ENCODE data around the gene MROH8. TPM values are rescaled to one million over a fixed set of nuclear protein-coding genes. Genes with fewer than 3 reads are reported as not detected.

MROH8 gene
- polyA plus RNA-seq, 1 donor from 2014 or later: 3.2 TPM

DNA sequence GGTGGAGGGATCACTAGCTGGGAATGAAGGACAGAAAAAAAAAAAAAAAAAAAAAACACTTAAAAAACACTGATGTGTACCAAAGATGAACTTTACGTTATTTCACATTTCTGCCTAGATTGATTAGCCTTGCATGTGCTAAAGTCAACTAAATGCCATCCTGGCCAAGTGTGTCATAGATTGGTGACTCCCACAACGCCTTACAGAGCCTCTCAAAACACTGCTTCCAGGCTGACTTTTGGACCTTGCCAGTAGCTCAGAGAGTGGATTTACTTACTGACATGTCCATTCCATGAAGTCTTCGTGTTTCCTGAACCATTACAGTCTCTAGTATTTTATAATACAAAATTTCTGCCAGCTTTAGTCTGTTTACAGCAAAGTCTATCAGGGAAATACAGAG lies 124.1 kb downstream of the MROH8 start:
- no peak overlapping the region for H2AFZ ChIP-seq (ENCODE audit: low read depth, low read length)
- no peaks in the 10 kb centered on the region for H3K9me2 ChIP-seq (ENCODE audit: insufficient read depth, low read length)
- TF ChIP-seq EP300 (conservative IDR thresholded peaks at IDR 0.05; ENCODE audit: poor library complexity, severe bottlenecking): no peak
- no peak for TF ChIP-seq MXI1 (conservative IDR thresholded peaks at IDR 0.05; ENCODE audit: poor library complexity, severe bottlenecking)
- no peak for TF ChIP-seq SMC3 (conservative IDR thresholded peaks at IDR 0.05; ENCODE audit: poor library complexity)
- TF ChIP-seq REST (IDR thresholded peaks at IDR 0.05; ENCODE audit: borderline replicate concordance): no peak
- TF ChIP-seq CTCF (IDR thresholded peaks at IDR 0.05; ENCODE audit: poor library complexity, severe bottlenecking): no peak
- TF ChIP-seq POLR2AphosphoS5 (IDR thresholded peaks at IDR 0.05): no peak
- TF ChIP-seq EZH2 (IDR thresholded peaks at IDR 0.05; ENCODE audit: borderline replicate concordance, insufficient read depth, low read length, poor library complexity, severe bottlenecking): no peak
- TF ChIP-seq TAF1 (IDR thresholded peaks at IDR 0.05; ENCODE audit: low read depth): no peak
- TF ChIP-seq RAD21 (conservative IDR thresholded peaks at IDR 0.05): no peak

DNA sequence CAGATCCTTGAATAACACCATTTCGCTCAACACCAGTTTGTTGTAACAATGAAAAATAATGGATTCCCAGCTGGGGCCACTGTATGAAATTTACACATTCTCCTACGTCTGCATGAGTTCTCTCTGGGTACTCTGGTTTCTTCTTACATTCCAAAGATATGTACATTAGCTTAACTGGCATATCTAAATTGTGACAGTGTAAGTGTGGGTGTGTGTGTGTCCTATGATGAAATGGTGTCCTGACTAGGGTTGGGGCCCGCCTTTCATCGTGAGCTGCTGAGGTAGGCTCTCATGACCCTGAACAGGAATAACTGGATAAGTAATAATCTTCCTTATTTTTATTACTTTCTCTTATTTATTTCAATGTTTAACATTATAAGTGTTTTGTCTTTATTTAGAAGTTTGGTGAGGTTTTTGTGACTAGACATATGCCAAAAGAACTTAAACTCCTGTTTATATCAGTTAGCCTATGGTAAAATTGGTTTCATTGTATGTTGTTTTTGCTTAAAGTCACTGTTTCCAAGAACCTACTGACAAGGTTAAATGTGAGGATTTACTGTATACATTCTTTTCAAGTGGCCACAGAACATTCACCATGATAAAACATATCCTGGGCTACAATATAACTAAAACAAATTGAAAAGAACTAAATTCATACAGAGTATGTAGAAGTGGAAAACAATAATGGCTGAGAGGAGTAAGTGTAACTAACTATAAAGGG lies 126.0 kb downstream of the MROH8 start:
- no peak overlapping the region for H3K27ac ChIP-seq (ENCODE audit: low read length)
- no peak overlapping the region for H2AFZ ChIP-seq (ENCODE audit: low read depth, low read length)
- no peaks in the 10 kb centered on the region for H3K9me2 ChIP-seq (ENCODE audit: insufficient read depth, low read length)
- H3F3A ChIP-seq (ENCODE audit: insufficient read depth, low read length, poor library complexity, severe bottlenecking): no peaks in the 10 kb centered on the region
- no peaks in the 10 kb centered on the region for H3K9me3 ChIP-seq (ENCODE audit: low read length)
- no peak overlapping the region for H3K9ac ChIP-seq (ENCODE audit: low read length)
- H3K4me2 ChIP-seq (ENCODE audit: low read length): no peak overlapping the region
- H4K20me1 ChIP-seq (ENCODE audit: insufficient read depth): no peaks in the 10 kb centered on the region
- no peaks in the 10 kb centered on the region for H3K79me2 ChIP-seq (replicated peaks; ENCODE audit: insufficient read depth, low read length)
- no peak overlapping the region for H3K4me3 ChIP-seq (ENCODE audit: low read length)
- peaks cover 5% of the 10 kb centered on the region for H3K36me3 ChIP-seq (ENCODE audit: insufficient read depth, low read length)
- no peaks in the 10 kb centered on the region for H3K27me3 ChIP-seq (ENCODE audit: insufficient read depth, low read depth, low read length)
- TF ChIP-seq RAD21 (conservative IDR thresholded peaks at IDR 0.05) (no peak), REST (IDR thresholded peaks at IDR 0.05; ENCODE audit: borderline replicate concordance) (no peak), EP300 (conservative IDR thresholded peaks at IDR 0.05; ENCODE audit: poor library complexity, severe bottlenecking) (no peak), MXI1 (conservative IDR thresholded peaks at IDR 0.05; ENCODE audit: poor library complexity, severe bottlenecking) (no peak)

More for the DNA sequence above, 124.1 kb downstream of the MROH8 start:
- Histone ChIP-seq H3K4me3 (ENCODE audit: low read length) (no peak overlapping the region), H3F3A (ENCODE audit: insufficient read depth, low read length, poor library complexity, severe bottlenecking) (no peaks in the 10 kb centered on the region), H3K9me3 (ENCODE audit: low read length) (no peaks in the 10 kb centered on the region), H3K27ac (ENCODE audit: low read length) (no peak overlapping the region), H3K27me3 (ENCODE audit: insufficient read depth, low read depth, low read length) (no peaks in the 10 kb centered on the region), H3K36me3 (ENCODE audit: insufficient read depth, low read length) (peaks cover 5% of the 10 kb centered on the region), H4K20me1 (ENCODE audit: insufficient read depth) (no peaks in the 10 kb centered on the region), H3K79me2 (replicated peaks; ENCODE audit: insufficient read depth, low read length) (no peaks in the 10 kb centered on the region), H3K4me2 (ENCODE audit: low read length) (no peak overlapping the region), H3K9ac (ENCODE audit: low read length) (no peak overlapping the region)
